ENCODE results near the gene UBE3C.

- TF ChIP-seq EP300 (IDR thresholded peaks at IDR 0.05) (no peak), CTCF (IDR thresholded peaks at IDR 0.05) (no peak)
Observed at GRCh38 chr7:157276731-157277562, 138.2 kb downstream of the UBE3C start.
